ENCODE results near the gene MEF2D.

MEF2D gene

DNA sequence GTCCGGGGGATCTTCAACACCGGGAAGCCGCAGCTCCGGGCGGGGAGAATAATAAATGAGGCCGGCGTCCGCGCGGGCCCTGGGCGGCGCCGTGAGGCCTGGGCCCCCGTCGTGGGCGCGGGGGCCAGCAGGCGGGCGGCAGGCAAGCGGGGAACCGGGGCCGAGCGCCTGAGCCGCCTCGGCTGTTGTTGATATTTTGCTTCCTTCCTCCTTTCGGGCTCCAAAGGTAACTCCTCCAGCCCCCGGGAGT is at the start of gene MEF2D:
Gene MEF2D, minus strand, starts transcription at position 233 of the 250 bp plus-strand sequence. CDS start 17,483 bp downstream, outside the sequence.
- DNase-seq (ENCODE audit: low read depth): no peak

DNA sequence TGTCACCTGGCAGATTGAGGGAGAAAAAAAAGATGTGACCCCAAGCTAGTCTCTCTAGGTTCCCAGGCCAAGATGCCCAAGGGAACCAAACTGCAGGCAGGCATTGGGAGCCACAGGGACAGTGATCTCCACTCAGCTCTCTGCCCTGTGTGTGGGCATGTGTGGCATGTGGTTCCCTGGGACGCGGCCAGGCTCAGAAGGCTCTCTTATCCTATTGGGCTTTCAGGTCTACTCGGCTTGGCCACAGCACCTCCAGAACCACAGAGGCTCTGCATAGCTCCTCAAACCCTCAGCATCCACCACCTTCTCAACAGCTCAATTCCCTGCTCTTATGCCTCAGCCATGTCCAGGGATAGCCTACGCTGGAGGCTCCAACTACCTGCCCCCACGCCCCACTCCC is 49.8 kb upstream of the MEF2D start:
- no peak for DNase-seq (ENCODE audit: low read depth)

DNA sequence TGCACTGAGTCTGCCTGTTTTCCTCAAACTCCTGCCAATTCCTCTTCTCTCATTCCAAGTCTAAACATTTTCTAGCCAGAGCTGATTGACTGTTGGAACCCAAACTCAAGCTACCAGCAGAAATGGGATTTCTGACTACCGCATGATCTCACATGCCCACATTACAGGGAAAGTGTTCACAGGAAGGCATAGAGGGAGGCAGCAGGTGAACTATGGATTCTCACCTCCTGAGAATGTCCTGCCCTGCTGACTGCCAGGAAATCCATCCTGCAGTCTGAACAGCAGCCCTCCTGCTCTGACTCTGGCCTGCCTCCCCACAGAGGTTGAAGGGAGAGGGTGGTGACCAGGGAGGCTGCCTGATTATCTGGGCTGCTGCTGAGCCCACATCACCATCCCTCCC is 49.3 kb upstream of the MEF2D start:
- DNase-seq (ENCODE audit: low read depth): no peak

DNA sequence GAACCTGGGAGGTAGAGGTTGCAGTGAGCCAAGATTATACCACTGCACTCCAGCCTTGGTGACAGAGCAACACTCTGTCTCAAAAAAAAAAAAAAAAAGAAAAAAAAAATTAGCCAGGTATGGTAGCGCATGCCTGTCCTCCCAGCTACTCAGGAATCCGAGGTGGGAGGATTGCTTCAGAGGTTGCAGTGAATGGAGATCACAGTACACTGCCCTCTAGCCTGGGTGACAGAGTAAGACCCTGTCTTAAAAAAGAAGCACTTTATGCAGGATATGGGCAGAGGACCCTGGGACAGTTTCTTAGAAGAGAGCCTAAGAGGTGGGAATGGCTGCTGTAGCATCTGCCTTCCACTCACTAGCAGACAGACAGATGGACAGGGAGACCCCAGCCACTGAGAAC is 48.8 kb upstream of the MEF2D start:
- no peak for DNase-seq (ENCODE audit: low read depth)

DNA sequence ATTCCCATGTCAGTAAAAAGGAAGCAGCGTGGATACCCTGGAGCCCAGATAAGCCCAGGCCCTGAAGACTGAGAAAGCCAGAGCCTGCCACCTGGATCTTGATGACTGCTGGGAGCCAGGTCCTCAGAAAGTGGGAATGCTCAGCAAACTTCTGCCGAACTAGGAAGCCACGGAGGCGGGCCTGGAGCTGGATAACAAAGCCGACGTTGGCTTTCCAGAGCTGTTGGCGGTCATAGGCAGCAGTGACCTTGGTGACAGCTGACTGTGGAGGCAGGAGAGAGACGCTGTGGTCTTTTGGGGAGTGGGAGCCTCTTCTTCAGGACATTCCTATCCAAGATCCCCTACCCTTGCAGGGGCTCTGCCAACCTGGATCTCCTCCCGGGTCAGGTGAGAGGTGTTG is 47.4 kb upstream of the MEF2D start:
- DNase-seq (ENCODE audit: low read depth): no peak

DNA sequence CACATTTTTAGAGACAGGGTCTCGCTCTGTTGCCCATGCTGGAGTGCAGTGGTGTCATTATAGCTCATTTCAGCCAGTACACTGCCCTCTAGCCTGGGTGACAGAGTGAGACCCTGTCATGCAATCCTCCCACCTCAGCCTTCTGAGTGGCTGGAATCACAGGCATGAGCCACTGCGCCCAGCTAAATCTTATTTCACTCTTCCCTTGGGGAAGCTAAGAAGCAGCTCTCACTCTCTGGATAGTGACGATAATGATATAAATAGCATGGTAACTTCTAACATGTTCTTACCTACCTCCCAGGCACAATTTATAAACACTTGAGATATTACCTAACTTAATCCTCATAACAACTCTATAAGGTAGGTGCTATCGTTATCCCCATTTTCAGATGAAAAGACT is 46.9 kb upstream of the MEF2D start:
- no peak for DNase-seq (ENCODE audit: low read depth)

DNA sequence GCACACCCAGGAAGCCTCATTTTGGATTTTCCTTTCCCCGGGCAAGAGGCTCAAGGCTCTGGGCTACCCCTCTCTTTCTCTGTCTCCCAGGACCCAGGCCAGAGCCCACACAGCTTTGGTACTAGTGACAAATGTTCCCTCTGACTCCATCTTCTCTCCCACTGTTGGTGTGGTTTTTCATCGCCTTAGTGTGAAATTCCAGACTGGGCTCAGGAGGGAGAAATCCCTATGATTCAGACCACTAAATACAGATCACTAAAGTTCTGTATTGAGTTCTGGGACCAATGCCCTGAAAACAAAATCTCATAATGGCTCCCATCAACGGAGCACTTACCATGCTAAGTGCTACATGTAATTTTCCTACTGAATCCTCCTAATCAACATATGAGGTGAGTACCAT is 45.7 kb upstream of the MEF2D start:
- DNase-seq (ENCODE audit: low read depth): no peak

DNA sequence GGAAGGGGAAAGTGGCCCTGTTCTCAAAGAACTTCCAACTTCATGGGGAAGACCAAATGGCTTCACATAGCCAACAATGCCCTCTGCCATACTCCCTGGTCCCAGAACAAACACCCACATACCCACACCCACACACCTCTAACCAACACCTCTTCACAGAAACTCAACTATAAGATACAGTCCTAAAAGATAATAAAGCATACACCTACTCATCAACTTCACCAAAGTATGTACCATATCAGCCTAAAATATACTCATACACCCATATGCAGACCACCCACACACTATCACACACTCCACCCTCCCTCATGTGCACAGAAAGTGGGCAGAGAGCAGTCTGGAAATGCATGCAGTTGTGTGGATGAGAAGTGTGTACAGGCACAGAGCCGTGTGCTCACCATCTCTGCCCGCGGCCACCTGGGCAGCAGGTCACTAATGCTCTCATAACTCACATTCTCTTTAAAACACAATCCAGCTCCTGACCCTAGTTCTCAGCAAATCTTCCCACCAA is 44.1 kb upstream of the MEF2D start:
- no peak for DNase-seq (ENCODE audit: low read depth)

DNA sequence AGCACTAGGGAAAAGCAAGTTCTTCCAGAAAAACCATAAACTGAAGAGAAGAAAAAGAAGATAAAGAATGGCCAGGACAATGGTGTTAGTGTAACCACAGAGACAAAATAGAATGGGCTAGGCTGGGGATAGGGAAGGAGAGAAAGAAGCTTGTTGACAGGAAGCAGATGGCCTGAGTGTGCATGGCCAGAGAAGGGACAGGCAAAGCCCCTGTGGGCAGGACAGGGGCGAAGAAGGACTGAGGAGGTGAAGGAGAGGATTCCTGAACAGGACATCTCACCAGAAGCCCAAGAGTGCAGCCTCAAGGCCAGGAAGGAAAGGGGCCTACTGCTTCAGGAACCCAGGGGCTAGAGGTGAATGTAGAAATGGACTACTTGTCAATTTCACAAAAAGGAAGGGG is 42.5 kb upstream of the MEF2D start:
- DNase-seq (ENCODE audit: low read depth): no peak

DNA sequence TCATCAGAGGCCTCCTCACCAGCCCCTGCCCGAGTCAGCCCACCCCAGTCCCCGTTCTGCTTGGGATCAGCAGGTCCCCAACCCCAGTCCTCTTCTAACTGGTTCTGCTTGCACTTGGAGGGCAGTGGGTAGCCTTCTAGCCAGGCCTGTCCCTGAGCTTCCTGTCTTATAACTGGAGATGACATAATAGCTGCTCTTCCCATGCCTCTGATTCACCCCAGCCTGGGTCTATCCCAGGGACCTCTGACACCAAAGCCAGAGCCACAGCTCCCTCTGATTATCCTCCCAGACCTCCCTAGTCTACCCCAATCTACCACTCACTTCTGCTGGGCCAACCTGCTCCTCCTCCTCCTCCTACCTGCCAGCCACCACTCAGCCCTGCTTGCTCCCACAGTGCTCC is 40.4 kb upstream of the MEF2D start:
- peak; percentile 43 for DNase-seq (ENCODE audit: low read depth)

DNA sequence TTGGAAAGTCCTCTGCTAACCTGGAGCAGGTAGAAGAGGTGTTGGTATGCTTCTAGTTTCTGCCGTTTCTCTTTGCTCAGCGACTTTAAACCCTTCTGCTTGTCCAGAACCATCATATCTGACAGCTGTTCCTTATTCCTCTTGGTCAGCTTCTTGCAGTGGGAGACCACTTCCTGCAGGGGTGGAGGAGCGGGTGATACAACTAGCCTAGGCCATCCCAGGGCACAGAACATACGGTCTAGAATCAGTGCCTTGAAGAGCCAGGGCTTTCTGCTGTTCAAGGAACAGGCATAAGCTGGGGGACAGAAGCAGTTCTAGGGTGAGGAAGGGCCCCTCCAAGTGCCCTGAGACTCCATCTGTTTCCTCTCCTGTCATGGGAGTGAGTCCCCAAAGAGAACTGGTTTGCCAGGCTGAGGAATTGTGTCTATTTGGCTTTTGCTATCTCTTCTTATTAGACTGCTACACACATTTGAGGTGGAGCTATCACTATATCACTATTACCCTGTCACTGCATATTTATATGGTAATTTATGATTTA is 39.3 kb upstream of the MEF2D start:
- no peak for DNase-seq (ENCODE audit: low read depth)

DNA sequence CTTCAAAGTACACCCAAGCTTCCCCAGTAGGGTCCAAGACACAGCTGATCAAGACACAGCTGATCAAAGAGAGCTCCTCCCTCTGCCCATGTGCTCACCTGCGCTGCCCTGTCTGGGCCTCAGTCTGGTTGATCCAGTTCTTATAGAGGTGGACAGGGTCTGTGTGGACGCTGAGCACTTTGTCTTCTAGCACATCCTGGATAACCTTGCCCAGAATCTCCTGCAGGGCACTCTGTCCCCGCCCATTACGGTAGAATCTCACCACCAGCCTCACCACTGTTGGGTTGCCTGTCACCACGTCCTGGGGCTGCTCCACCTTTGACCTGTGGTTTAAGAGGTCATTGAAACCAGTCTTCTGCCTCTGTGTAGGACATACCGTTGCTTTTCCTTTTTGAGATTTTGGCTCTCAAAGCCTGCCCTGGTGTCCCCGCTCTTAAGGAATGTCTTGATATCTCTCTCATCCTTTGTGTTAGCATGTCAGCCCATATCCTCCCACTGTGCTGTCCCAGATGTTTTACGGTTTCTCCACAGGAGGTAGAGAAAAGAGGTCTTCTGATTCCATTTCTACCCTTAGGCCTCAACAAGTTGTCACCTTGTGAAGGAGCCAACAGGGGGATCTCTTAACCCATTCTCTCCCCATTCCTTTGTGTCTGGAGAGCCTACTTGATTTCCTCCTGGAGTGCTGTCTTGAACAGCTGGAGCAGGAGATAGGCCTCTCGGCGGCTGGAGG is 38.3 kb upstream of the MEF2D start:
- DNase-seq (ENCODE audit: low read depth): no peak

DNA sequence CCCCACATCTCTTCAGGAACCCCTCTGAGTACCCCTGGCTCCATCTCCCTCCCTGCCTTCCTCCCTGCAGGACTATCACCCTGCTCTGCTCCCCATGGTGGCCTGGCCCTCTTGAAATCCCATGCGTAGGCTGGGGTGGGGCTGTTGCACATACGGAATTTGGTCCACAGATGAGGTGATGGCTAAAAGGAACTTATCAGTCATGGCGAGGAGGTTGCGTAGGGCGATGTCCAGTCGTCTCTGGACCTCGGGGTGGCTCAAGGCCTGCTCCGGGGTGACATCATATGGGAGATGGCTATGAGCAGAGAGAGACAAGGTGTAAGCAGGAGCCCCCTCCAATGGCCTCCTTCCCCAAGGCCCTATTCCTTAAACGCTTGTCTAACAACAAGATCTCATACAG is 36.5 kb upstream of the MEF2D start:
- no peak for DNase-seq (ENCODE audit: low read depth)

DNA sequence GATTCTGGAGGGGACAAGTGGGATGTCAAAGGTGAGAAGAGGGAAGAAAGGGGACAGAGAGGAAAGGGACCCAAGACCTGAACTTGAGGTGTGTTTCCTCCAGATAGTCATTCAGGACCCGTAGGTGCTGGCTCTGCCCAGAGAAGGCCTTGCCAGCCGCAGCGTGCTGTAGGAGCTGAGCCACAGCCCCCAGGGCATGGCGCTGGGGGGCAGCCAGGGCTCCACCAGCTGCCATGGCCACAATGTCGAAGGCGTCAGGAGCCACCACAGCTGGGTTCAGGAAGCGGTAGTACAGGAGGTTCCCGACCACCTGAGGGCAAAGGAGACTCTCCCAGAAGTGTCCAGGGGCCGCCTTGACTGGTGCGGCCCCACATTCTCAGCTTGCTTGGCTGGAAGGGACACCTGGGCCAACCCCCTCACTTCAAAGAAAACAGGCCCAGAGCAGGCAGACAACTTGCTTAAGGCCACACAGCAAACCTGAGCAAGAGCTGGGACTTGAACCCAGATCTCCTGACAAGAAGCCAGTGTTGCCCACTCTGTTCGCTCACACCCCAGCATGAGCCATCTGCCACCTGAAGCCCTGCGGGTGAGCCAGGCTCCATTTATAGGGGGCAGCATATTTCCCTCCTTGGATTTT is 34.0 kb upstream of the MEF2D start:
- no peak for DNase-seq (ENCODE audit: low read depth)

DNA sequence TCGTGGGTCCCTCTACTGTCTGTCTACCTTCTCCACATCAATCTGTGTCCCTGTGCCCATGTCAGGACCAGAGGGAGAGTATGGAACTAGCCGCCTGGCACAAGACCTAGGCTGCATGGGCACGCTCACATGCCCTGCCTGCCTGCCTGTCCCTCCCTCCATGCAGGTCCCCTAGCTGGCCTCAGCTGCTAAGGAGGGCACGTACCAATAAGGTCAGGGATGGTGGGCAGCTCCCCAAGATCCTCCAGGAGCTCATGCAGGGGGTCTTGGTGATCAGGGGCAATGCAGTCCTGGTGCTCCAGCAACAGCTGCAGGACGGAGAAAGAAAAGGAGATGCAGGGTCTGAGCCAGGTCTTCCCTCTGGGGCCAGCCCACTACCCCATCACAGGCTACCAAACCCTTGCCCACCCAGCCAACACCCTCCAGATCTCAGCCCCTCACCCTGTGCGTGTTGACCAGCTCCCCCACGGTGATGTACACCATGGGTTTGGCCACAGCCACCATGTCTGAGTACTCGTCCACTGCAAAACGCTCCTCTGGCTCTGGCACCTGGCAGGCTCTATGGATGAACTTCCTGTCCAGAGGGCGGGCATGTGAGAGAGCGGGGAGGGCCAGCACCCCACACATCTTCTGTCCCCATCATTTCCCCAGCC is 33.1 kb upstream of the MEF2D start:
- DNase-seq (ENCODE audit: low read depth): no peak

DNA sequence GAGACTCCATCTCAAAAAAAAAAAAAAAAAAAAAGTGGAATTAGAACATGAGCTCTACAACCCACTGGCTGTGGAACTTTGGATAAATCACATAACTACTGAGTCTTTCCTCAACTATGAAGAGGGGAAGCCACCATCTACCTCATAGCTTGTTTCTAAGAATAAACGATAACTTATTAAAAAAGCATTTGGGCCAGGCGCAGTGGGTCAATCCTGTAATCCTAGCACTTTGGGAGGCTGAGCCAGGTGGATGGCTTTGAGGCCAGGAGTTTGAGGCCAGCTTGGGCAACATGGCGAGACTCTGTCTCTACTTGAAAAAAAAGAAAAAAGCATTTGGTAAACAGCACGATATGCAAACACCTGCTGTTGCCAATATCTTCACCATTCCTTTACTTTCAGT is 31.8 kb upstream of the MEF2D start:
- no peak for DNase-seq (ENCODE audit: low read depth)

DNA sequence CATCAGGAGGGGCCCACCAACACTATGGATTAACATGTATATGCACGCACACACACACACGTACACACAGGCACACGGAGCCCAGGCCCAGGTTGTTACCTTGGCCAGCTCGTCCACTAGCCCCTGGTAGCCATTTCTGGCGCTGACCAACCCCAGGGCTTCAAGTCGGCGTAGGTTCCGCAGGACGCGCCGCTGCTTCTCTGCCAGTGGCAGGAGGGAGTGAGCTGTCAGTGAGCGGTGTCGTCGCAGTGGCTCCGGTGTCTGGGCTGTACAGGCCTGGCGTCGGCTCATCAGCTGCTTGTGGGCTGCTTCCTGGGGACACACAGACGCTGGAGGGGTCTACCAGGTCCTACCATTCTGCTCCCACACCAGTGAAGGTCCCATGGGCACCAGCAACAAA is 29.4 kb upstream of the MEF2D start:
- no peak for DNase-seq (ENCODE audit: low read depth)

DNA sequence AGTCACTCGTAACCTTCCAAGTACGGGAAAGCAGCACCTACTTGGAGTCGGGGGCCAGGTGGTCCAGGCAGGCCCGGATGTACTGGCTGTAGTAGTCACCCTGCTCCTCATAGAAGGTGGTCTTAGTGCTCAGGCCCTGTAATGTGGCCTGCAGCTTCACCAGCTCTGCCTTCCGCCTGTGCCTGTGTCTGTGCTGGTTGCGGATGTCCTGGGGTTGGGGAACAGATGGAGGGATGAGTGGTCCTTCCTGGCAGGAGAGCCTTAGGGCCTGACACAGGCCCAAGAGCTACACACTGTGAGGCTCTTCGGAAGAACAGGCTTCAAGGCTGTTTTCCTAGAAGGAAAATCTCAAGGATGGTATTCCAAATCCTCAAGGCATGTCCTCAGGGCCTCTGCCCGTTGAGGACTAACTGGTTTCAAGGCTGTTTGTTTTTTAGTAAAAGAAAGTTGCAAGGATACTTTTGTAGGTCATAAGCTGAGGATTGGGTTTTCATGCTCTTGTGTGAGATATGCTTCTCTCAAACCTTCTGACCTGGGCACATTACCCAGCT is 28.4 kb upstream of the MEF2D start:
- no peak for DNase-seq (ENCODE audit: low read depth)

DNA sequence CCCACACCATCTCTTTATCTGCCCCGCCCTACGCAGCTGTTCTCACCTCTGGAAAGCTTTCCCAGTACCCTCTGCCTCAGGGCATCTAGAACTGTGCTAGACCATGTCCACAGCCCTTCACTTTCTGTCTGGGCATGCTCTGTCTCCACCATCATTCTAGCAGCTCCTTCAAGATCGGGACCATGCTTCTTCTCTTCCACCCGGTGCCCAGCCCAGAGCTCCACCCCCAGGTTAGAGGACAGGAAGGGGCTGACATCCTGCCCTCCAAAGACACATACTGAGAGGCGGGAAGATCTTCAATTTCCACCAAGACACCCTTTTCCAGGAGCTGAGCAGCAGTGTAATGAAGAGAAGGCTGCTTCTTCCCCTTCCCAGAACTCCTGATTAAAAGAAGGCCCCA is 27.7 kb upstream of the MEF2D start:
- DNase-seq (ENCODE audit: low read depth): no peak

DNA sequence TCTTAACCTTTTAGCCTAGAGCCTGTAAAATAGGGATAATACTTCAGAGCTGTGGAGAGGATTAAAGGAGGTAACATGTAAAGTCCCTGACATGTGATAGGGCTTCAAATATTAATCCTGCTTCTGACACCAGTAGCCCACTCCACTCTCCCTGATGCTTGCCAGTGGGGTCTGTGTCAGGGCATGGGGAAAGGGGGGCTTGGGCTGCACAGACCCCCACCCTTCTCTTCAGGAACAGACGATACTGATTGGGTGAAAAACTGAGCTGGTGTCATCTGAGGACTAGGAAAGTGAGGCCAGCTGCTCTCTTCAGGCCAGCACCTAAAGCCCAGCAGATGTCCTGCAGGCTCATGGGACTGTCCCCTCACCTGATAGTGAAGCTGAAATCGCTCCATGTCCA is 27.0 kb upstream of the MEF2D start:
- no peak for DNase-seq (ENCODE audit: low read depth)

DNA sequence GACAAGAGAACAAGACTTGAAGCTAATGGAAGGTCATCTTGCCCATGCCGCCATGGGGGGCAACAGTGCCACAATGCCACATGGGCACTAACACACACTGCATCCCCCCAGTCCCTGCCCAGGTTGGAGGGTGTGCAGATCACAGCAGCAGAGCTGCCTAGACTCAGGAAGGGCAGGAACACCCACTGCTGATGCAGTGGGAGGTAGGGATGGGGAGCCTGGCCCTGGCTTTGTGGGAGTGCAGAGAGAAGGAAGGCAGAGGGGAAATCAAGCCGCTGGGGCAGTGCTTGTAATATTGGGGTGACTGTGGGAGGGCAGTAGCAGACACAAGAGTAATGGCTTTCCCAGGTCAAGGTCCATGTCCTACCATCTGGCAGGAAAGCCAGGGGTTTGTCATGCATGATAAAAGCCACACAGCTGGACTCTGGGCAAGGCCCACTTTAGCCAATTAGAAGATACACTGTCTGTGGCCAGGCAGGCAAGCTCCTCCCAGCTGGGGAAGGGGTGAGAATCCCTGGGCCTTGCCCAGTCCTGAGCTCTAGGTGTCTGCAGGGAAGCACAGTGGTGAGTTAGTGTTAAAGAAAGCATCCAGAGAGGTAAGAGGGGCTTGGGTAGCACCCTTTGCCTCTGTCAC is 25.4 kb upstream of the MEF2D start:
- DNase-seq (ENCODE audit: low read depth): no peak

DNA sequence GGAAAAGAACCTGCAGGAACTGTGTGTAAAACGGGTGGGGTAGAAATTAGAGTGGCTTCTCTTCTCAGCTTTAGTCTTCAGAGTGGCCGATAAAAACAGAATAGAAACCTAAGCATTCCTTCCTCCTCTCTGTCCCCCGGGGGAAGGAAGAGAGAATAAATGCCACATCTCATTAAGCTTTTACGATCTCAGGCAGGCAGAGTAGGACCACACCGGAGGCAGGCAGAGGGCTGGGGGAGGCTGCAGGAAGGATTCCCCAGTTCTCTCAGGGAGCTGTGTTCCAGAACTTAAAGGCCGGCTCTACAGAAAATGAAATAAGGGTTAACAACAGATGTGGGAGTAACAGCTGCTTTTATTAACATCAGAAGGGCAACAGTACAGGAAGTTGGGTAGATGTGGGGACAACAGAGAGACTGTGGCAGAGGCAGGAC is 24.5 kb upstream of the MEF2D start:
- DNase-seq (ENCODE audit: low read depth): peak; percentile 66

DNA sequence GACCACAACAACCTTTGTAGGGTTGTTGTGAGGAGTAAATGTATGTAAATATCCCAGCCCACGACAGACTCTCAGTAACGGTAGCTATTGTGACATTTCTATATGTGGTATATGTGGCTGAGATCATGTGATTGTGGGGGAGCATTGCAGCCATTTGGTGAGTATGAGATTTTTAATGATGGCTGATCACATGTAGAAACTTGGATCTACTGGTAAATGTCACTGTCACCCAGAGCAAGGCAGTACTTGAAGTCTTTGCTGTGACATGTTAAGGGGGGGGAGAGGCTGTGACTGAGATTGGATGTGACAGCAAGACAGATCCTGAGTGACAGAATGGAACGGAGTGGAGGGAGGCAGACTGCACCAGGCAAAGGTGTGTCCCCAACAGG is 23.9 kb upstream of the MEF2D start:
- no peak for DNase-seq (ENCODE audit: low read depth)

All from EH (cell line).